Measurements from ENCODE around the gene MYH11.

Gene MYH11

GRCh38 chr16:15760129-15760528 lies 96.7 kb downstream of the MYH11 start:
- CTCF ChIA-PET: interaction anchor here (0.6 to 7.3 kb wide), 6 partner anchors 9 to 98 kb away, joined by 3 to 65 read pairs (median 4); no protein-coding TSS in a partner anchor

GRCh38 chr16:15759070-15759469 lies 97.8 kb downstream of the MYH11 start:
- TF ChIP-seq CTCF (IDR thresholded peaks at IDR 0.05; ENCODE audit: insufficient read depth, low read length, missing control alignments): no peak
- CTCF ChIA-PET: no interaction called here
- POLR2A ChIA-PET: interaction anchor here (0.6 to 0.7 kb wide), 2 partner anchors 60 to 389 kb away, joined by 3 to 4 read pairs; no protein-coding TSS in a partner anchor

More at GRCh38 chr16:15760129-15760528, 96.7 kb downstream of the MYH11 start:
- POLR2A ChIA-PET: no interaction called here
- H3K4me3 ChIP-seq (ENCODE audit: low read depth, low read length): no peak overlapping the region
- TF ChIP-seq CTCF (IDR thresholded peaks at IDR 0.05; ENCODE audit: insufficient read depth, low read length, missing control alignments): no peak
- DNase-seq (ENCODE audit: low read depth, low spot score): no peak

GRCh38 chr16:15757630-15758251 lies 99.1 kb downstream of the MYH11 start:
- POLR2A ChIA-PET: no interaction called here
- CTCF ChIA-PET: interaction anchor here (0.7 to 2.8 kb wide), 7 partner anchors 10 to 55 kb away, joined by 3 to 20 read pairs (median 5); no protein-coding TSS in a partner anchor
- no peak overlapping the region for H3K4me3 ChIP-seq (ENCODE audit: low read depth, low read length)
- DNase-seq (ENCODE audit: low read depth, low spot score): no peak
- no peak for TF ChIP-seq CTCF (IDR thresholded peaks at IDR 0.05; ENCODE audit: insufficient read depth, low read length, missing control alignments)

More at GRCh38 chr16:15759070-15759469, 97.8 kb downstream of the MYH11 start:
- H3K4me3 ChIP-seq (ENCODE audit: low read depth, low read length): no peak overlapping the region
- DNase-seq (ENCODE audit: low read depth, low spot score): no peak

GRCh38 chr16:15757077-15757386 lies 99.8 kb downstream of the MYH11 start:
- CTCF ChIA-PET: interaction anchor here (0.7 to 2.8 kb wide), 17 partner anchors 9 to 371 kb away, joined by 3 to 20 read pairs (median 5); no protein-coding TSS in a partner anchor
- no peak for DNase-seq (ENCODE audit: low read depth, low spot score)
- no peak overlapping the region for H3K4me3 ChIP-seq (ENCODE audit: low read depth, low read length)
- TF ChIP-seq CTCF (IDR thresholded peaks at IDR 0.05; ENCODE audit: insufficient read depth, low read length, missing control alignments): no peak
- POLR2A ChIA-PET: no interaction called here

- POLR2A ChIA-PET: no interaction called here
- TF ChIP-seq CTCF (IDR thresholded peaks at IDR 0.05; ENCODE audit: insufficient read depth, low read length, missing control alignments): no peak
- CTCF ChIA-PET: interaction anchor here (0.8 to 2.7 kb wide), 11 partner anchors 9 to 427 kb away, joined by 3 to 13 read pairs (median 5); no protein-coding TSS in a partner anchor
Observed at GRCh38 chr16:15754821-15755534, 101.8 kb downstream of the MYH11 start.

More at GRCh38 chr16:15754821-15755534, 101.8 kb downstream of the MYH11 start:
- no peak overlapping the region for H3K4me3 ChIP-seq (ENCODE audit: low read depth, low read length)
- DNase-seq (ENCODE audit: low read depth, low spot score): no peak
